NCI-H2227 (cell line): ENCODE measurements around the gene SYN1.
"Not testable (repeated sequence)": the region's sequence is repeated elsewhere in the genome, so short reads cannot be mapped to it uniquely, and the experiment has no call there.

Experiments
- DNase-seq: peaks from one replicate; lab custom pipeline; 2025; ENCODE audit not compliant: unreplicated experiment; lab: John Stamatoyannopoulos, UW

Gene SYN1

DNA sequence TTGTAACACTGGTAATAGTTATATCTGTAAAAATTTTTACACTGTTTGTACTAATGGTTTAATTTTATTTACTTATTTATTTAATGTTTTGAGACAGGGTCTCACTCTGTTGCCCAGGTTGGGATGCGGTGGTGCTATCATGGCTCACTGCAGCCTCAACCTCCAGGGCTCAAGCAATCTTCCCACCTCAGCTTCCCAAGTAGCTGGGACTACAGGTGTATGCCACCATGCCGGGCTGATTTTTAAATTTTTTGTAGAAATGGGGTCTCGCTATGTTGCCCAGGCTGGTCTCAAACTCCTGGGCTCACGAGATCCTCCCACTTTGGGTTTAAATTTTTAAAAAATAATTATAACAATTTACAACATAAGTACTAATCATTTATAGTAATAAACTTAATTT is 16.5 kb downstream of the SYN1 start:
- DNase-seq = not testable (repeated sequence)

DNA sequence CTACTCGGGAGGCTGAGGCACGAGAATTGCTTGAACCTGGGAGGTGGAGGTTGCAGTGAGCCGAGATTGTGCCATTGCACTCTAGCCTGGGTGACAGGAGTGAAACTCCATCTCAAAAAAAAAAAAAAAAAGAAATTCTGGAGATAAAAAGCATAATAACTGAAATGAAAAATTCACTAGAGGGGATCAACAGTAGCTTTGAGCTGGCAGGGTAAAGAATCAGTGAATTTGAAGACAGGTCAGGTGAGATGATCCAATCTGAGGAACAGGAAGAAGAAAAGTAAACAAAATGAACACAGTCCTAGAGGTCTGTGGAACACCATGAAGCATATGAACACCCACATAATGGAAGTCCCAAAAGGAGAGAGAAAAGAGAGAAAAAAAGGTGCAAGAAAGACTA is 22.4 kb downstream of the SYN1 start:
- DNase-seq = no peak

DNA sequence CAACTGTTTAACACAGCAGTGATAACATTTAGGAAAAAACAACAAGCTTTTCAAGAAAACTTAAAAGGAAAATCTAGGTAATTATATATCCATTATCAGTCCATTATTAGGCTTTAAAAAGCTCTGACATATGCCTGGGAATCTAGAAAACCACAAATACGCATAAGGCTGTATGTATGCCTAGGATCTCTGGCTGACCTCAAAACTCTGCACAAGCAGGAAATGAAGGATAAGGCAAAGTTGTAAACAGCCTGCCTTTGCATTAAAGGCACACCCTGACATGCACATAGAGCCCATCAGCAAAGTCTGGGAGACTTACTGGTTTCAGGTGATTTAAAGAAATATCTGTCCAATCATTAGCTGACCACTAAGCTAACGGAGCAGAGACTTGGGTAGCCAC is 23.4 kb downstream of the SYN1 start:
- no peak for DNase-seq

DNA sequence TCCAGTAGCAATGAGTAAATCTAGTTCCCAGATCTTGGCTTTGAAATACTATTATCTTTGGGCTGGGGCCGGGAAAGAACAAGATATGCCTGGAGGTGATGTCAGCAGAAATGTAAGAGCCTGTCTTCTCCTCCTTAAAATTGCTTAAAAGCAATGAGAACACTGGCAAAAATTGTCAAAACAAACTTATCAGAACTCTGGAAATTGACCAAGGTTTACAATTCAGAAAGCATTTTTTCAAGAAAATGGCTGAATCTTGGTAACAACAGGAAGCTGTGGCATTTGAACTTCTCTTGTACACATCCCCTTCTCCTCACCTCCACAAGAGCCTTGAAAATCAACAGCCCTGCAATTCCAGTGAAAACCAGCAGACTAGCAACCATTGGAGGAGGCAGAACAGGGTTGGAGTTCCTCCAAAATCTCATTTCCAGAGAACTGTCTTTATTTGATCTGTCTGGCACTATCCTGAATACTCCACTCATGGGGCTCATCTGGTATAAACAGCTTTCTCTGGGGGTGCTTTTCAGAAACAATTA is 23.9 kb downstream of the SYN1 start:
- DNase-seq = no peak

DNA sequence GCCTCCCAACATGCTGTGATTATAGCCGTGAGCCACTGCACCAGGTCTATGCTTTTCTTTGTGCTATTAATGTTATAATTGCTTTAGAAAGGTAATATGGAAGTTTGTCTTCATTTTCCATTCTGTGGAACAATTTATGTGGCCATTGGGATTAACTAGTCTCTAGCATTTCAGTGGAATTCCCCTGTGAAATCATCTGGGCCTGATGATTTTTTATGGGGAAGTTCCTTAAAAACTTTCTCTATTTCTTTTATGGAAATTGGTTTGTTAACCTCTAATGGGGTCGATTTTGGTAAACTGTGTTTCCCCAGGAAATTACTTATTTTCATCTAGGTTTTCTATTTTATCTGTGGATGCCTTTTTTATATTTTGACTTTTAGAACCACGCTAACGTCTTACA is 26.1 kb downstream of the SYN1 start:
- DNase-seq = no peak

DNA sequence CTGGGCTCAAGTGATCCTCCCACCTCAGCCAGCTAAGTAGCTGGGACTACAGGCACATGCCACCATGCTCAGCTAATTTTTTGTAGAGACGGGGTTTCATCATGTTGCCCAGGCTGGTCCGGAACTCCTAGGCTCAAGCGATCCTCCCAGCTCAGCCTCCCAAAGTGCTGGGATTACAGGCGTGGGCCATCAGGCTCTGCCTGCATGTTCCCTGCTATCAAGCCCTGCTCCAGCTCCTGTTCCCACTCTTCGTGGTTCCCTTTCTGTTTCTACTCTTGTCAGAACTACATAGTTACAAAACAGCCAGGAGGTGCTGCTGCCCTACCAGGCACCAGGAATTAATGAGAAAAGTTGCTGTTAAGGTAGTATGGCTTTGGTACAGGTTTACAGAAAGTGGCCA is 28.7 kb downstream of the SYN1 start:
- no peak for DNase-seq

DNA sequence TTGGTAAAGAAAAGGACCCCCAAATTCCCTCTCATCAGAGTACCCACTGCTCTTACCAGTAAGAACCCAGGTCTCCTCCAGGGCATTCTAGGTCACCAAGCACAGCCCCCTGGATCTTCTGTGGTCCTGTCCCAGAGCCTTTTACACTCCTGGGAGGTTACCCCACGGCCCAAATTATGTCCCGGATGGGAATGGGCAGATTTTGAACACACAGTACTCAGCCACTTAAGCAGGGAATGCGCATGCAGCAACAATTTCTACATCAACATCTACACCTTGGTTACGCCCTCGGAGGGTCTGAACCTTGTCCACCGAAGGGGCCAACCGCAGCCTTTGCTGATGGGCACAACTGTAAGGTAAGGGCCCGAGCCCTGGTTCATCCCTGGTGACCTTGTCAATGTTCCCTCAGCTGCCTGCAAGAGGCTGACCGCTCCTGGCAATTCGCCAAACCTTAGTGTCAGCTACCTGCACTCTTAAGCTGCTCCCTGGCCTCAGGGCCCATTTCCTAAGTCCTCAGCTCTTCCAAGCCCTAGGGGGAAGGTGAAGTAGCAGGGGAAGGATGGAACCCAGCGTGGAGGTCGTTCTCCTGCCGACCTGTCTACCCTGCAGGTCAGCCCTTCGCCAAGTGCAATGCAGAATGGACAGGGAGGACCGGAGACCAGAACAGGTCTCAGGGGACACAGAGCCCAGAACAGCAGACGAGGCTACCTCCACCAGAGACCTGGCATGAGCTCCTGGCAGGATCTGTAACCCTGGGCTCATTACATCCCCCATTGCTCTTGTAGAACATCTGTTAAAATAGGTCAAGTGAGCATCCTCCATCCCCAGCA is 31.5 kb downstream of the SYN1 start:
- no peak for DNase-seq

DNA sequence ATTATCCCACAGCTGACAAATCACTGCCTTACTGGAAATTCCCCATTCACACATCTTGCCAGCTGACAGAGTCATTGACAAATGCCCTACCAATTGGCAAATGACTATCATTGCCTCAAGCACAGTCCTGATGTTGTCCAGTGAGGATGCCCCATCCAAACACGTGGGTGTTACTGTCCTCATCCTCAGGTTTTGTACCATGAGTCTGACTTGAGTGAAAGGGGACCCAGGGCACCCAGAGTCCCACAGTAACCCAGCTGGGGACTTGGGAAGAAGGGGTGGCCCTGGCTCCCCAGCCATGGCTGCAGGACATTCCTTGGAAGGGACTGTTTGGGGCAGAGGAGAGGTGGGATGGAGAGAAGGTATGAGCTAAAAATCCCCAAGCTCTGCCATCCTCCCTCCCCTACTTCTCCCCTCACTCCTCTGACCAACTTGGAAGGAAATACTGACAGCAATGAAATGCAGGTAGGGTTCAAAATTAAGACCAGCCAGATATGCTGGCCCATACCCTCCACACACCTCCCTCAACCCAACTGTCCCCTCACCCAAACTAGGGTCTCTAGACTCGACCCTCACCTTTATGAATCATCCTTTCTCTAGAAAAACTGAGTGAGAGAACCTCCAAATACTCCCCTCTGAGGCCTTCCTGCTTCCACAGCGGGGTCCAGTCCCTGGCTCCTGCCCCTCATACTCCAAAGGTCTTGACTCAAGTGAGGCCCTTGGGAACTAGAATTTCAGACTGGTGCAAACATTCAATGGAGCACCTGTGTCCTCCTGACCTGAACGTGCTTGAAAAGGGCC is 32.4 kb downstream of the SYN1 start:
- no peak for DNase-seq

DNA sequence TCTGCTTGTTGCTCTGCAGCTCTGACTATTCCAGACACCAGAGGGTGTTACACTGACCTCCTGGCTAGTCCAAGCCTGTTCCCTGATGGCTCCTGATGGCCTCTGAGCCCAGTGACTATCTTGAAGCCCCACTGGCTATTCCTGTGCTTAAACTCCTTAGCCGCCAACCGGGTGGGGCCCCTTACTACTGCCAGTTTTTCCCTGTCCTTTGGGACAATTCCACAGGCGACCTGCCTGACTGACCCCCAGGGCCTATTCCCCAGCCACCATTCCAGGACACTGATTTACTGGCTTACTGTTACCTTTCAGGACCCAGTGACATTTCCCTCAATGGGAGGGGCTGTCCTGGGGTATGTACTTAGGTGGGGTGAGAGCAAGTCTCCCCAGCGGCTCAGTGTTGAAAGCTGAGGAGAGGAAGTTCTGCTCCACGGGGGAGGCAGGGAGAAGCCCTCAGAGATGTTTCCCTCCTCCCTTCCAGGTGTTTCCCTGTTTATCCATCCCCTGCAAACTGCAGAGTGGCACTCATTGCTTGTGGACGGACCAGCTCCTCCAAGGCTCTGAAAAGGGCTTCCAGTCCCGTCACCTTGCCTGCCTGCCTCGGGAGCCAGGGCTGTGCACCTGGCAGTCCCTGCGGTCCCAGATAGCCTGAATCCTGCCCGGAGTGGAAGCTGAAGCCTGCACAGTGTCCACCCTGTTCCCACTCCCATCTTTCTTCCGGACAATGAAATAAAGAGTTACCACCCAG is 33.4 kb downstream of the SYN1 start:
- no peak for DNase-seq

DNA sequence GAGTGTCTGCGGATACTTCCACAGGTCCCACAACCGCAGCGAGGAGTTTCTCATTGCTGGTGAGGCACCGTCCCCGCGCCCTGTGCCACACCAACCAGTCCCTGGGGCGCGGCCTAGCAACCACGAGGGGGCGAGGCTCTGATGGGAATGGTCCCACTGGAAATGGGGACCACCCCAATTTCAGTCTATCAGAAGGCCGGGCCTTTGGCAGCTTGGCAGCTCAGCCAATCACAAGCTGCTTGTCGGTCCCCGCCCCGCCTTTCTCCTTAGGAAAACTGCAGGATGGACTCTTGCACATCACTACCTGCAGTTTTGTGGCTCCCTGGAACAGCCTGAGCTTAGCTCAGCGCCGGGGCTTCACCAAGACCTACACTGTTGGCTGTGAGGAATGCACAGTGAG is 34.4 kb downstream of the SYN1 start:
- DNase-seq = no peak

DNA sequence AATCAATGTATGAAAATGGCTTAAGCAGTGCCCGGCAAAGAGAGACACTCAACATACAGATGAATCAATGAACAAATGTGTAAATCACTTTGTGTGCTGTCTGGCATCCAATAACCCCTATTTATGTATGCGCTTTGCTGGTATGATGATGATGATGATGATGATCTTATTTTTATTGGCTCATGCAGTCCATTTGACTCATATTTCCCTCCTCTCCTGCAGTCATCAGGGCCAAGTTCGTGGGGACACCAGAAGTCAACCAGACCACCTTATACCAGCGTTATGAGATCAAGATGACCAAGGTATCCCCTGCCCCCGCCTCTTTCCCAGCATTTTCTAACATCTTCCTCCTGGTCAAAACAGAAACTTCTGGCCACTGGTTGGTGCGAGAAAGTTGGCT is 34.9 kb downstream of the SYN1 start:
- DNase-seq = no peak

DNA sequence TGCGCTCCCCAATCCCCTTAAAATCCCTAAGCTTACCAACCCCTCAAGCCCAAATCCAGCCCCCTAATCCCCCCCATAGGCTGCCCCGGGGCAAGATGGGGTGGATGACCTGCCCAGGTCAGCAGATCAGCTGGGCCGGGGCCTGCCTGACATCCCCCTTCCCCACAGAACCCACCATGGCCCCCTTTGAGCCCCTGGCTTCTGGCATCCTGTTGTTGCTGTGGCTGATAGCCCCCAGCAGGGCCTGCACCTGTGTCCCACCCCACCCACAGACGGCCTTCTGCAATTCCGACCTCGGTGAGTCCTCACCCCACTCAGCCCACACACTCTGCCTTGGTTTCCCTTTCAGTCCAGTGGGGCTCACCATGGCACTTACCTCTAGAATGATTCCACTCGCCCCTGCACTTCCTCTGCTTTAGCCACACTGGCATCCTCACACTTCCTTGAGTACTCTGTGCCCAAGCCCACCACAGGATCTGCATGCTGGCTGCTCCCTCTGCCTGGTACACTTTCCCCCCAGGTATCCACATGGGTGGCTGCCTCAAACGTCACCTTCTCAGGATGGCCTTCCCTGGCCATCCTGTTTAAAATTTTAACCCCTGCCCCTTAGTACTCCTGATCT is 36.3 kb downstream of the SYN1 start:
- no peak for DNase-seq

DNA sequence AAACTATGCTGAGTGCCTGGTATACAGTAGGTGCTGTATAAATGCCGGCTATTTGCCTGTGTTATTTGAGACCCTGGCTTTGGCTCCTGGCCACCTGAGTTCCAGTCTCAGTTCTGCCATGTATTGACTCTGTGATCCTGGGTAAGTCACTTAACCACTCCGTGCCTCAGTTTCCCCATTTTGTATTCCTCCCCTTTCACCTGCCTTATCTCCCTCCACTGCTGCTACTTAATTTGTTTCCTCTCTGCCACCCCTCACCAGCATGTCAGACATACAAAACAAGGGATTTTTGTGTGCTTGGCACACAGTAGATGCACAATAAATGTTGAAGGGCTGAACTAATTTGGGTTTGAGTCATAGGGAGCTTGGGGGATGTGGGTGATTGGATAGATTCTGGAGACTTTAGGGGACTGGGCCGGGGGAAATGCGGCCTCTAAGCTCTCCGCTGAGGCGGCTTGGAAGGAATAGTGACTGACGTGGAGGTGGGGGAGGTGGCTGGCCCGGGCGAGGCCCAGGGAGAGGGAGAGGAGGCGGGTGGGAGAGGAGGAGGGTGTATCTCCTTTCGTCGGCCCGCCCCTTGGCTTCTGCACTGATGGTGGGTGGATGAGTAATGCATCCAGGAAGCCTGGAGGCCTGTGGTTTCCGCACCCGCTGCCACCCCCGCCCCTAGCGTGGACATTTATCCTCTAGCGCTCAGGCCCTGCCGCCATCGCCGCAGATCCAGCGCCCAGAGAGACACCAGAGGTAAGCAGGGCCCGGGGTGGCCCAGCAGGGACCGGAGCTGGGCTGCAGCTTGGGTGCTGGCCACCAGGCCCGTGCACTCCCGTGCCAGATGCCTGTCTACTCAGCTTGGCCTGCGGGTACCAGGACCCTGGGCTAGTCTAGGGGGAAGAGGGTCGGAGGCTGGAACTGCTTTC is 37.7 kb downstream of the SYN1 start, which contains the start of gene TIMP1:
Gene TIMP1, plus strand, starts transcription at position 706 of the 917 bp plus-strand sequence. CDS start 980 bp downstream, outside the sequence.
- peak; percentile 95 for DNase-seq

DNA sequence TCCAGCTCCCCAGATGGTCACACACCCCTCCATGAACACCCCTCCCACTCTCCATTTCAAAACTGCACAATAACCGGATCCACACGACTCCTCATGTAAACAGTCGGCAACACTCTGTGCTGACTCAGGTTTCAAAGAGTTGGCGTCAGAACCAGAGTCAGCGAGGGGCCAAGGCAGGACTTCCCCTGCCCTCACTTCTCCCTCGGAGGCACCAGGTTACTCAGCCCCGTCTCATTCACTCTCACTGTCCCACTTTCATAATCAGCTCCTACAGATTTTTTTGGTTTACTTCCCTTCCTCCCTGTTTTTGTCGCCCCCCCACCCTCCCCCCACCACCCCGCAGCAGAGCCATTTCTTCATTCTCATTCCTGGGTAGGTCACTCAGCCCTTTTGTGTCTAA is 40.1 kb downstream of the SYN1 start:
- no peak for DNase-seq

DNA sequence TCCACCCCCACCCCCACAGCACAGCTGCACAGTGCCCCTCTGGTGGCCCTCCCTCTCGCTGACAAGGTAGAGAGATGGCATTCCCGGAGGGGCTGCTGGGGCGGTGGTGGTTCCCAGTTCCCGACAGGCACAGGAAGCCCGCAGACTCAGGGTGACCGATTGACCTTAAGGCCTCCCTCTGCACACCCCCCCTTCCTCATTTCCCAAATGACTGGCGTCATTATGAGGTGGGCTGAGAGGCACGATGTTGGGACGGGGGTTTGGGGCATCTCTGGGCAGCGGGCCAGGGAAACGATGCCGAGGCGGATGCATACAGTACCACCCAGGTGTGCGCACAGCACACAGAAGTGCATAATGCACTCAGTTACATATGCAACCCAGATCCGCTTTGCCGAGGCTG is 41.0 kb downstream of the SYN1 start:
- DNase-seq = no peak

DNA sequence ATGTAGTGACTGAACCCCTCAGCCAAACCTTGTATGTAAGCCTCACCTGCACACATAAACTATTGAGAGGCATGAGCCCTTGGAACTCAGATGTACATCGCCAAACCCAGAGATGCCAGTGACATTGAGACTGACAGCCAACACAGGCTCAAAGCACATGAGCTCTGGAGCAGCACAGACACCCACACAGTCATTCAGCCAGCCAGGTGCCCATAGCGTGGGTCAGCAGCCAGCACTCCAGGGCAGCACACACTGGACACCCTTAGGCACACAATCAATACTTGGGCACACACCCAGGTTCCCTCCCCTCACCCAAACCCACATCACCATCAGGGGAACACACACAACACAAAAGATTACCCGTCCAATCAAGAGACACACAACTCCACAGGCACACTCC is 41.8 kb downstream of the SYN1 start:
- no peak for DNase-seq

DNA sequence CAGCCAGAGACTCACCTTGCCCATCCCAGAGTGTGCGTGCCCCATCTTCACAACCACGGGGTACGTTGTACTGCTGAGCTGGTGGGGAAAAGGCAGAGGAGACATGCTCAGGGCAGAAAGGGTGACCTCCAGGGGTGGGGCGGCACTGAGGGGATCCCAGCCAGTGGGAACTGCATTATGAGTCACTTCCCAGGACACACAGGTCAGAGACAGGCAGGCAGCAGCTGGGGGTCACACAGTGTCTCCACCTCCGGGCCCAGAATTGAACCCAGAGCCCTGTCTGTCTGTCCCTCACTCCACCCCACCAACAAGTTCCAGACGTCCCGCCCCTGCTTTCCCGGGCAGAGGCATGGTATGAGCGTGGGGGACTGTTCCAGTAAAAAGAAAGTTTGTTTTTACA is 42.2 kb downstream of the SYN1 start:
- no peak for DNase-seq

DNA sequence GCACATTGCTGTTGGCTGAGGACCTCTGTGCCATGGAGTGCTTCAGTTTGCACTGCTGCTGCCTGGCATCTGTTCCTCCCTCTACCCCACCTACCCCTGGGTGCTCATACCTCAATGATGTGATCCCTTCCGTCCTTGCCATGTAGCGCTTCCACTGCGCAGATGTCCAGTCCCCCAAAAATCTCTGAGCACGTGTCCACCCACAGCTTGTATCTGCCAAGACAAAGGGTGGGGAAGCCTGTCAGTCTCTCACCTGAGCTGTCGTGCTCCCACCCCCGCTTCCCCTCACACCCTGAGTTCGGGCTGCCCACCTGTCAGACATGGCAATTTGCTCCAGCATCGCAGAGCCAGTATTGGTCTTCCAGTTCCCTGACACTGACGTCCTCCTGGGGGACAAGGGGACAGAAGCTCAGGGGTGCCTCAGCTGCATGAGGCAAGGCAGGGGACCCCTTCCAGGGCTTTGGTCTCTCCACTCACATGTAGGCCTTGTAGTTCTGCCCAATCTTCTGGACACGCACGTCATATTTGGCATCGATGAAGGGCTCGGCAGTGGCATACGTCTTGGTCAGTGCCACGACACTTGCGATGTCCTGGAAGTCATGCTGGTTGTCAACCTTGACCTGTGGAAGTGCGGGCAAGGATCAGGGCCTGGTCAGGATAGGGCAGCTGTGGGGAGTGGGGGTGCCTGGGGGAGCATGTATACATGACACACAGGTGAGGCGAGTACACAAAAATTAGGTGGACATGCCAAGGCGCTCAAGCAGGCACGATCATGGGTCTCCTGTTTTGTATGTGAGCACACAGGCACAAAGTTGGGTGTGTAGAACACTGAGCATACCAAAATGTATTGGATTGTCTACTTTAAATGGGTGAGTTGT is 43.4 kb downstream of the SYN1 start:
- no peak for DNase-seq
